Measurements from ENCODE around the gene LHX2.
"Not testable (repeated sequence)": the region's sequence is repeated elsewhere in the genome, so short reads cannot be mapped to it uniquely, and the experiment has no call there.

Gene LHX2, protein sequence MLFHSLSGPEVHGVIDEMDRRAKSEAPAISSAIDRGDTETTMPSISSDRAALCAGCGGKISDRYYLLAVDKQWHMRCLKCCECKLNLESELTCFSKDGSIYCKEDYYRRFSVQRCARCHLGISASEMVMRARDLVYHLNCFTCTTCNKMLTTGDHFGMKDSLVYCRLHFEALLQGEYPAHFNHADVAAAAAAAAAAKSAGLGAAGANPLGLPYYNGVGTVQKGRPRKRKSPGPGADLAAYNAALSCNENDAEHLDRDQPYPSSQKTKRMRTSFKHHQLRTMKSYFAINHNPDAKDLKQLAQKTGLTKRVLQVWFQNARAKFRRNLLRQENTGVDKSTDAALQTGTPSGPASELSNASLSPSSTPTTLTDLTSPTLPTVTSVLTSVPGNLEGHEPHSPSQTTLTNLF

DNA sequence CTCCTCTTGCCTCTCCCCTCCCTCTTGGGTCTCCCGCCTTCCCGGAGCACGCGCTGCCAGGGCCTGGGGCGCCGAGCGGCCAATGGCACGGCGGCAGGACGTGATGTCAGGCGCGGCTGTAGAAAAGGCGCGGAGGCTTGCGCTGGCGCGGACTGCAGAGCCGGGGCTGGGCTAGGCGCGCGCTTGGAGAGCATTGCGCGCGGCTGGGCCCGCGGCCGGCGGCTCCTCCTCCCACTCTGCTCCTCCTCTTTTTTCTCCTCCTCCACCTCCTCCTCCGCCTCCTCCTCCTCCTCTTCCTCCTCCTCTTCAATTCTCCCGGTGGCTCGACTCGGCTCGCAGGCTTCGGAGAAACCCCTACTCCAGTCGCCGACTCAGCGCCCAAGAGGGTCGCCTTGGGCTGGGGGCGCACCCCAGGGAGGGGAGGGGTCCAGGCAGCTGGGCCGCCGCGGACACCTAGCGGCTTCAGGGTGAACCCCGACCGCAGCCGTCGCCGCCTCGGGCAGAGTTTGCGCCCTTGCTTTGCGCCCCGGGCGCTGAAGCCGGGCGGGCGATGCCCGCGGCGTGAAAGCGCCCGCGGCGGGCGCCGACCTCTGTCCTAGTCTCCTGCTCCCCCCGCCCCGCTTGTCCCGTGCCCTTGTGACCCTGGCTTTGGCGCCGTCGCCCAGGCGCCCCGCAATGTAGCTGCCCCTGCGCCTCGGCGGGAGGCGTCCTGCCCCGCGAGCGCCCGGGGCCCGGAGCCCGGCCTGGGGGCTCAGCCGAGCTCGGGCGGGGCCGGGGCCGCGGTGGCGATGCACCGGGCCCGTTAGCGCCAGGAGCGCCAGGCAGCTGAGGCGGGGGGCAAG is at the start of gene LHX2:
TSS of gene LHX2 (plus strand) at position 309 of the 842 bp plus-strand sequence. CDS start 581 bp downstream, outside the sequence.
- DNase-seq: no peak

DNA sequence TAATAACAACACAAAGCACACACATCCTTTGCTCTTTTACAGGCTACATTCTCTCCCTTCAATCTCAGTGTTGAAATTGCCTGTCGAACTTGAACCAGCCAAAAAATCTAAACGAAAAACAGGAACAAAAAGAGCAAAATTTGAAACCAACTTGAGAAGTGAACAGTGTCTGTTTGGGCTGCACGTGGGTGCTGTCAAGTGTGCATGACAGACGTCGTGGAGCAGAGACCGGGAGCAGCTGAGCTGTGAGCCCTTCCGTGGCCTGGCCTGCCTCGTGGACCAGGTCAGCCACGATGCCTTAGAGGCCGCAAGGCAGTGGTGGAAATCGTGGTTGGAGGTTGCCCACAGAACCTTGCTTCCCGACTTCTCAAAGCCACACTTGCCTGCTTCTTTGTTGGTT is 46.8 kb upstream of the LHX2 start:
- no peak for DNase-seq

DNA sequence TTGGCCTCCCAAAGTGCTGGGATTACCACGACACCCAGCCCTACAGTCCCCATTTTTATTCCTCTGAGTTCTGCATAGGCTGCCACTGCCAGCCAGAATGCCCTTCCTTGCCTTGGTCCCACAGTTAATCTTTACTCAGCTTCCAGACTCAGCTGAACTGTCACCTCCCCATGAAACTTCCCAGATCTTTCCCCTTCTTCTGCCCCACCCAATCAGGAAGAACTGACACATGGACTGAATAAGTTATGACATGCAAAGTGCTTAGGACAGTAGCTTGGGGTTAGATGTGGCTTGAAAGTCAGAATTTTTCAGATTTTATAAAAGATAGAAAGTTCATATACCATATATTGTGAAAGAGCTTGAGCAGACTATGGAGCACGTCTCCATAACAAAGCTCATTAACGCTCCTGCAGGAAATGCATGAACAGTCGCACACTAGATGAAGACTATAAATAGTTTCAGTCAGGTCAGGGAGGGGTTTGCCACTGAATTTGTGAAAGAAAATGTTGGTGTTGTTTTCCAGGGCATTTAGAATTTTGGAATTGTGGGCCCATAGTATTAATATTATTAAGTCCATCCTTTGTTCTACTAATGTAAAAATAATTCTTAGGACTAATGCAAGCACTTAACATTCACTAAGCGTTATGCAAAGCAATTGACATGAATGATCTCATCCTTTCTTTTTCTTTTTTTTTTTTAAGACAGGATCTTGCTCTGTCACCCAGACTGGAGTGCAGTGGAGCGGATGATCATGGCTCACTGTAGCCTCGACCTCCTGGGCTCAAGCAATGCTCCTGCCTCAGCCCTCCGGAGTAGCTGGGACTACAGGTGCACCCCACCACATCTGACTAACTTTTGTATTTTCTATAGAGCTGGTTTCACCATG is 45.5 kb upstream of the LHX2 start:
- no peak for DNase-seq

DNA sequence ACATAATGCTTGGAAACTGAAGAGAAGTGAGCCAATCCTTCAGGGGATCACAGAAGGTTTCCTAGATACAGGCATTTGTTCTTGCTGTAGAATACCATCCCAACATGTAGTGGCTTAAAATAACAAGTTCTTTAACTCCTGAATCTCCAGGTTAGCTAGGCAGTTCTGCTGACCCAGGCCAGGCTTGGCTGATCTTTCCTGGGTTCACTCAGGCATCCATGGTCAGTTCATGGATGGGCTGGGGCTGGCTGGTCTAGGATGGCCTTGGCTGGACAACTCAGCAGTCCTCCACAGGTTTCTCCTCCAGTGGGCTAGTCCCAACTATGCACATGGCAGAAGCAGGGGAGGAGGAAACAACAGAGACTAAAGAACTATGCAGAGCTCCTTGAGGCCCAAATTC is 44.2 kb upstream of the LHX2 start:
- DNase-seq: no peak

DNA sequence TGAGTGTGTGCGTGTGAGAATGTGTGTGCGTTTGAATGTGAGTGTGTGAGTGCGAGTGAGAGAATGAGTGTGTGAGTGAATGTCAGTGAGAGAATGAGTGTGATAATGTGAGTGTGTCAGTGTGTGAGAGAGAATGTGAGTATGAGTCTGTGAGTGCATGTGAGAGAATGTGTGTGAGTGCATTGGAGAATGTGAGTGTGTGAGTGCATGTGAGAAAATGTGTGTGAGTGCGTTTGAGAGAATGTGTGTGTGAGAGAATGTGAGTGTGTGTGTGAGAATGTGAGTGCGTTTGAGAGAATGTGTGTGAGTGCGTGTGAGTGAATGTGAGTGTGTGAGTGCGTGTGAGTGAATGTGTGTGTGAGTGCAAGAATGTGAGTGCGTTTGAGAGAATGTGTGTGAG is 39.0 kb upstream of the LHX2 start:
- no peak for DNase-seq

DNA sequence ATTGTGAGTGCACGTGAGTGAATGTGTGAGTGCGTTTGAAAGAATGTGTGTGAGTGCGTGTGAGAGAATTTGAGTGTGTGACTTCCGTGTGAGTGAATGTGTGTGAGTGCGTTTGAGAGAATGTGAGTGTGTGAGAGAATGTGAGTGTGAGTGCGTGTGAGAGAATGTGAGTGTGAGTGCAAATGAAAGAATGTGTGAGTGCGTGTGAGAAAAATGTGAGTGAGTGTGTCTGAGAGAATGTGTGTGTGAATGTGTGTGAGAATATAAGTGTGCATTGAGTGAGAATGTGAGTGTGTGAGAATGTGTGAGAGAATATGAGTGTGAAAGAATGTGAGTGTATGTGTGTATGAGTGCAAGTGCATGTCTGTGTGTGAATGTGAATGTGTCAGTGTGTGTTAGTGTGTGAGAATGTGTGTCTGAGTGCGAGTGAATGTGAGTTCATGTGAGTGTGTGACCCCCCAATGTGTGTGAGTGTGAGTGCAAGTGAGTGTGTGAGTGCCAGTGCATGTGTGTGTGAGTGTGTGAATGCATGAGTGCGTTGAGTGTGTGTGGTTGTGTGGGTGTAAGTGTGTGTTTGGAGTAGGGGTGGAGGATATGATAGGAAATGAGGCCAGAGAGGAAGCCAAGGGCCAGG is 37.9 kb upstream of the LHX2 start:
- no peak for DNase-seq

DNA sequence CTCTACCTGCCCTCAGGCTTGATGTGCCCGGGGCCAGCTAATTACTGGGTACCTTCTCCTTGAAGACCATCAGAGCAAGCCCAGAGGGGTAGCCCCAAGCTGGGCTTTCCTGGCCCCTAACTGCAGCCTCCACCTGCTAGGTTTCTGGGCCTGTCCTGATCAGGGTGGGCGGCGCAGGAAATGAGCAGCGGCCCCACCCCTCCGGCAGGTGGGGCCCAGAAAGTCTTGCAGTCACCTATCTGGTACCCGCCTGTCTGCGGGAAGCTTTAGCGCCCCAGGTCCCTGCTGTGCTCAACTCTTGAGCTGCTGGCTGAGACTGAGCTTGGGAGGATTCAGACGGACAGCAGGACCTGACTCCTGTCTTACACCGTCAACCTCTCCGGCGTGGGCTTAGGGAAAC is 37.1 kb upstream of the LHX2 start:
- no peak for DNase-seq

DNA sequence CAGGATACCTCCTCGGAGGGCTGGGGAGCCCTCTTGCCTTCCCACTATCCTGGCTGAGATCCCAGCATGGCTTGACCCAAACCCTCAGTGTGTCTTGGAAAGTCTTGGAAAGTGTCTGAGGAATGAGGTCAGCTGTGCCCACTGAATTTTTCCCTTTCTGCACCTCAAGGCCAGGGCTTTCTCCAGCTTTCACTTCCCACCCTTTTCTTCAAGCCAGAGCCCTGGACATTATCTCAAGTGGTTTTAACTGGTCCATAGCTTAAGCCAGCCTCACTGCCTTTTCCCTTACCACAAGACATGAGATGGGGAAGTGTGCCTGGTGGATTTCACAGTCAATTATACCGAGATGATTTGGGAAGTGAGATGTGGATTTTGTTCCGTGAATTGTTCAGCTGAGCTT is 35.7 kb upstream of the LHX2 start:
- DNase-seq: no peak

DNA sequence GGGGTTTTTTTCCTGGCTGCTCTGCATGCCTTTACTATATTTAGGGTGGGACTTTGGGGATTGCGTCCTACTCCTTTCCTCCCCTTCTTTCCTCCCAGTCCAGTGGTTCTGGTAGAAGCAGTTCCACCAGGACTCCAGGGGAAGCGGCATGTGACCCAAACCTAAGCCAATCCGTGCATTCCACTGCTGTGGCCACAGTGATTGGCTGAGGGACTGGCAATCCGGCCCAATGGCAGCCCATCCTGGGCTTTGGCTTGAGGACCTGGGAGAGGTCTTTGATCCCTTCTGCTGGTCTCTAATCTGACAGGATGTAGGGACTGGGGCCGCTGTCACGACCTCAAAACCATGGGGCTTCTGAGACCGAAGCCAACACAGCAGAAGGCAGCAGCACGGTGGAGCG is 35.0 kb upstream of the LHX2 start:
- not testable (repeated sequence) for DNase-seq

DNA sequence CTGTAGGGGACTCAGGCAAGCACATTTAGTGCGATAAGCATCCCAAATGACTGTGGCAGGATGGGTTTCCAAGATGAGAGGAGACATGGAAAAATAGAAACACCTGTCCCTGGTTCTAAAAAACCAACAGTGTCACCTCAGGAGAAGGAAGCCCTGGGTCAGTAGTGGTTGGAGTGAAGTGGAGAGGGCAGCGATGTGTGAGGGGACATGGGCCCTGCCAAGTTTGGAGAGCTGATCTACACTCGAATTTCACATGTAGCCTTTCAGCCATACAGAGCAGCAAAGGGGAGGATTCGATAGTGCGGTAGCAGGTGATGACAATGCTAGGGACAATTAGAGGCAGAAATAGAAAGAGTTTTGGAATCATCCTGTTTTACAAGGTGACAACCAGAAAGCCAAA is 32.6 kb upstream of the LHX2 start:
- no peak for DNase-seq

DNA sequence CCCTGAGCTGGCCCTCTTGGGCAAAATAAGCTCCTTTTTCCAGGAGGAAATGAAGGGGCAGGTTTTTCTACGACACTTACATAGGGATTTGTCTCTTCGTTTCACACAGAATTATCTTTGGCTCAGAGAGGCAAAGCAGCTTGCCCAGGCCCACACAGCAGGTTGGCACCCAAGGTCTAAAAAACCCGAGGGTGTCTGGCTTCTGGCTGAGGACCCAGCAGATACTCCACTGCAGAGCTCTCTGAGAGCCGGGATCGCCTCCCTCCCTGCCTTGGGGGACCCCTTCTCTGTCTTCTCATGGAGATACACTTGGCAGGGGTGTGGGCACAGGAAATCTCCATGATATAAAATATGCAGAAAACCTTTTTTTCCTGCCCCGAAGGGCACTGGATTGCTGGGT is 29.0 kb upstream of the LHX2 start:
- DNase-seq: no peak

DNA sequence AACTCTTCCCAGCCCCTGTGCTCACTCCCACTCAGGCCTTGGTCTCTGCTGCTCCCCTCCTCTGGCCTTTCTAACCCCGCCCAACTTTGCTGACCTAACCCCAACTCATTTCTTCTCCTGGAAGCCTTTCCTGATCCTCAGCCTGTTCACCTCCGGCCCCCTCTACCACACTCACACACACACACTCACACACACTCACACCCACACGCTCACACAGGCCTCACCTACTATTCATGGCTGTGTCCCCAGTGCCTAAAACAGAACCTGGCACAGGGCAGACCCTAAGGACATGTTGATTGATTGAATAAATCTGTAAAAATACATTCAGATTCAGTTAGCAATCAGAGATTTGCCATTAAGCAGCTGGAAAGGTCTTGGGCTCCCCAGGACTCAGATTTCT is 28.5 kb upstream of the LHX2 start:
- no peak for DNase-seq

DNA sequence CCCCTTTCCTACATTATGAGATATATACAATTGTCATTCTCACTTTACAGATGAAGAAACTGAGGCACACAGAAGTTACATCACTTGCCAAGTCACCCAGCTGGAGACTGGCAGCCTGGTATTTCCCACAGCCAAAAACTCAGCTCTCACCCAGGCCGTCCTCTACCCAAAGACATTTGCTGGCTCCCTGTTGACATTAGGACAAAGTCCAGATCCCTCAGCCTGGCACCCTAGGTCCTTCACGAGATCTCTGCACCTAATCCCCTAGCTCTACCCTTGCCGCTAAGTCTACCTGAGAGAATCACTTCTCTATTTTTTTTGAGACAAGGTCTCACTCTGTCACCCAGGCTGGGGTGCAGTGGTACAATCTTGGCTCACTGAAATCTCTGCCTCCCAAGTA is 26.8 kb upstream of the LHX2 start:
- DNase-seq: no peak

DNA sequence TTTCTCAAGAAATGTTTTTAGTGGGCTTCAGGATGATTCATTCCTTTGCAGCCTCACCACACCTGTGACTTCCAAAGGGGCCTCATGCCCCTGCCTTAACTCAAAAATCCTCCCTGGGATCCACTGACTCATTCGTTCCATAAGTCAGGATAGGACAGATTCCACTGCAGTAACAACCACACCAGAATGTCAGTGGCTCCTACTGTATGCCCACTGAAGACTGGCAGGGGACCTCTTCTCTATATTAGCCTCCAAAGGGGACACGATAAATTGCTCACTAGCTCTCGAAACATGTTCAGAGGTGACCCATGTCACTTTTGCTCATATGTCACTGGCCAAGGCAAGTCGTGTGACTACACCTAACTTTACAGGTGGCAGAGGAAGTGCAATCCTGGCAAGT is 25.7 kb upstream of the LHX2 start:
- no peak for DNase-seq

DNA sequence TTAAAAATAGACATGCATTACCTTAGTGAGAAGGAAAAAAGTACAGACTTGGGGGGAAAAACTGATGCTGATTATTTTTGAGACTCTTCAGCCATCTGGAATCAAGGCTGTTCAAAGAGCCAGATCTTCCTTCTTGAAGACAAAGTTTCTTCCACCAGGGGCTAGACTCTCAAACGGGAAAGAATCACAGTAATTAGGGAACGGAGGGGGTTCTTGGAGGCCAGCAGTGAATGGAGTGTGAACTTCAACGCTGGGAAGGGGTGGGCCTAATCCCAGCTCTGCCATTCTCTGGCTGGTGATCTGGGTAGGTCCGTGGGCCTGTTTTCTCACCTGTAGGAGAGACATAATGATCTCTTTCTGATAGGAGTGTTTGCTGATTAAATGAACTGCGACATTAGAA is 21.1 kb upstream of the LHX2 start:
- no peak for DNase-seq

DNA sequence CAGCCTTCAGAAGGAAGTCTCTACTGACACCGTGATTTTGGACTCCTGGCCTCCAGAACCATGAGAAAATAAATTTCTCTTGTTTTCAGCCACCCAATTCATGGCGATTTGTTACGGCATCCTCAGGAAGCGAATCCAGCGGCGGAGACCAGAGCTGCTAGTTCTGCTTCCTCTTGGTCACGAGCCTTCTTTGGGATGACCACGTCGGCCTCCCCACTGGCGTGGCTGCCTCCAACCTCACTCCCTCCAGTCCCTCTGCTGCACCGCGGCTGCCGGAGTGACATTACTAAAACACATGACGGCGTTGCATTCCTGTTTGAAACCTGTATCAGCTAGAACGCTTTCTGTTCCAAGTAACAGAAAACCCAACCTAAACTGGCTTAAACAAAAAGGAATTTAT is 18.9 kb upstream of the LHX2 start:
- not testable (repeated sequence) for DNase-seq

DNA sequence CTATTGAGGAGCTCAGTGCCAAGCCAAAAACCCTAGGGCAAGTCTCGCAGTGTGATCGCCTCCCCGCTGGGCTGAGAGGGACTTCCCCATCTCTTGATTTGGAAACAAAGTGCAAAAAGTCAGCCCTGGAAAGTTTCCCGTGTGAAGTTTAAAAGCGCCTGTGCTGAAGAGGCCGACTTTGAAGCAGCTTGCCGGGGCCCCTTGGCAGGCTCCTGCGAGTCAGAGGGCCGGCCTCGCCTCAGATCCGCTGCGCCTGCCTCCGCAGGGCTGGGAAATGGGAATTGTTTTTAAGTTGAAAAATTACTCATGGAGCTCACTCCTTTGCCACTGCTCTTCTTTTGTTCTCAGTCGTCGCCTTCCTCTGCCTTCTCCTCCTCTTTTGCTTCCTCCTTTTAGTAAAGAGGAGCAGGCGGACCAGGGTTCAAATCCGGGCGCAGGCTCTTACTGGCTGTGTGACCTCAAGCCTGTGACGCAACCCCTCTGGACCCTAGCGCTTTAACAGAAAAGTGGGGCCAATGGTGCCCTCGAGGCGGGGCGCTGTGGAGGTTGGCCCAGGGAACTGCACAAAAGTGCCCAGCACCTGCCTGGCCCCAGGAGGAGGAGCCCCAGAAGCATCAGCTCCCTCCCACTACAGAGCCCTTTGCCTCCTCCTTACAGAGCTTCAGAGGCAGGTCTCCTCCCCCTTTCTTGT is 14.7 kb upstream of the LHX2 start:
- no peak for DNase-seq

DNA sequence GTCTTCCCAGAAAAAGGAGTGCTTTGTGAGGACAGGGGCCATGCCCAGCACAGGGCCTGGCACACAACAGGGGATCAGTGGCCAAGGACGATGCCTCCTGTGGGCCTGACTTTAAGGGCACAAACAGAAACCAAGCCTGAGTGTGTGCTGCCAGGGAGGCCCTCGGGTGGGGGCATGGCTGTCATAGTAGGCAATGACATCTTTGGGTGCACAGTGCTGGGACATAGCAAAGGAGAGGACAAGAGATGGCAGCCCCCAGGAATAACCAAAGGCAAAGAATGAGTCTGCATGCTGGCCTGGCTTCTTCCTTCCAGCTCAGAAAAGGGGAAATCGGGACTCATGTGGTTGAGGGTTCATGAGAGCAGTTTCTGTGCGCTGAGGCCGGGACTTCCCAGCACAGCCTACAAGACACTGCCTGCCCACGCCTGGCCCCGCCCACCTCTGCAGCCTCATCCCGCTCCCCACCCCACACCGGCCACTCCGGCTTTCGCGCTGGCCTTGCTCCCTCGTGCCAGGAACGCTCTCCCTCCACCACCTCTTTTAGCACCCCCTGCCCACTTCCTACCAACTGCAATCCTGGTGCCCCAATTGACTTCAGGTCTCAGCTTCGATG is 13.8 kb upstream of the LHX2 start:
- no peak for DNase-seq

DNA sequence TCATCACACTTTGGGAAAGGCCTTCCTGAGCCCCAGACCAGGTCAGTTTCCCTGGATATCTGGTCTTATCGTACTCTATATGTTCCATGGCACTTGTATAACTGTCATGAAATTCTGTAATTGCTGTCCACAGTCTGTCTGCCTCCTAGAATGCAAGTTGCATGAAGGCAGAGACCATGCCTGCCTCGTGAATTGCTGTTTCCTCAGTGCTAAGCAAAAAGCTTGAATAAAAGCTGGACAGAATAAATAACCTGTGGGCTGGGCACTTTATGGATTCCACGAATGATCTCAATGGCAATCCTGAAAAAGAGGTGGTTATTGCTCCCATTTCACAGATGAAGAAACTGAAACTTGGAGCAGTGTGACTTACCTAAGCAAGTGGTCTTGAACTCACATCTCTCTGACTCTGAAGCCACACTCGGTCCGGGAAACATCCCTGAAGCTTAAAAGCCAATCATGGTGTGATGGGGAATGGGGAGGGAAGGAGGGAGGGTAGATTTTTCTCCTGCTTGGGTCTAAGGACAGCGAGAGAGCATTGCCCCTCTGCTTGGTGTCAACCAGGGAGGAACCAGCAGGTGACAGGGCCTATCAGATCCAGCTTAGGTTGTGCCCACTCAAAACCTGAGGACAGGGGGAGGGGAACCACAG is 13.2 kb upstream of the LHX2 start:
- no peak for DNase-seq

DNA sequence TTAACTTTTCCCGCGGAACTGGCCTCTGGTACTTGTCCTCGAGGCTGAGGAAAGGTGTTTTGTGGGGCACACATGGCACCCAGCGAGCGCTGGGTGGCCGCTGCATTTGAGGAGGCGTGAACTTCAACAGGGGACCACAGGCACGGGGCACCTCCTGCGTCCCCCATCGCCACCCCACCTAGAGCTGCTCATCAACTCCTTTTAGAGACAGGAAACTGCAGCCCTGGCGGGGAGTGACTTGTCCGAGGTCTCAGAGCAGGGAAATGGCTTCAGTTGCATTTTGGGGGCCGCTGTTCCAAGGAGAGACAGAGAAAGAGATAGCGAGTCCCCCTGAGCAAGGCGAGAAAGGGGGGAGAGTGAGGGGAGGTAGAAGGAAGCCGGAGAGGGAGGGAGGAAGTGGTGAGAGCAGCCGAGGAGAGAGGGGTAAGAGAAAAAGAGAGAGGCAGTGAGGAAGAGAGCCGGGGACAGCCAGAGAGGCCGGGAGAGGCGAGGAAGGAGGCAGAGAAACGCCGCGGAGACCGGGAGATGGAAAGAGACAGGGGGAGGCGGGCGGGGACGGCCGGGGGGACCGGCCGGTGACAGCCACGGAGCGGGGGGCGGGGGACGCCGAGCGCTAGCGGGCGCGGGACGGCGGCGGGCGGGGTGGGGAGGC is 12.5 kb upstream of the LHX2 start:
- no peak for DNase-seq

DNA sequence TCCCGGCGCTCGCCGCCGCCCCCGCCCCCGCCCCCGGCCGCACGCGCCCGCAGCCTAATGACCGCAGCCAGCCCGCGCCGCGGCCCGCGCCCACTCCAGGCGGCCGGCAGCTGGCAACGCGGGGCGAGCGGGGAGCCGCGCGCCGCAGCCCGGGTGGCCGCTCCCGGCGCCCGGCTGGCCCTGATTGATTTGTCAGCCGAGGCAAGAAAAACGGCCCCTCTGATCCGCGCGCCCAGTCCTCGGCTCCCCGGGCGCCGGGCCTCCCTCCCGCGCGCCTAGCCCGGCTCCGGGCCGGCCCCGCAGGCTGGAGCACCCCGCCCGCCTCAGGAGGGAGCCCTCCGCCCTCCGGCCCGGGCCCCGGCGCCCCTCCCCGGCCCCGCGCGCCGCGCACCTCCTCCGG is 11.9 kb upstream of the LHX2 start:
- no peak for DNase-seq
